MV-4-11 (cell line): Measurements from ENCODE around the gene EHD4.

Experiments used
- DNase-seq: peaks from one replicate; lab custom pipeline; 2025; lab: John Stamatoyannopoulos, UW

EHD4 gene

GRCh38 chr15:41994772-41995475, 22.6 kb upstream of the EHD4 start:
- DNase-seq, result no peak

- no peak for DNase-seq
Measured at GRCh38 chr15:41994171-41994650, 21.9 kb upstream of the EHD4 start.

- no peak for DNase-seq
Measured at GRCh38 chr15:41993472-41994170, 21.3 kb upstream of the EHD4 start.

GRCh38 chr15:41992803-41993190, 20.4 kb upstream of the EHD4 start:
- DNase-seq, result no peak

- no peak for DNase-seq
Measured at GRCh38 chr15:41992151-41992802, 19.9 kb upstream of the EHD4 start.

- DNase-seq, result no peak
Measured at GRCh38 chr15:41990691-41991090, 18.3 kb upstream of the EHD4 start.

GRCh38 chr15:41990243-41990605, 17.9 kb upstream of the EHD4 start:
- DNase-seq, result no peak

GRCh38 chr15:41989573-41990242, 17.4 kb upstream of the EHD4 start:
- DNase-seq, result peak; percentile 58

GRCh38 chr15:41988896-41989572, 16.7 kb upstream of the EHD4 start:
- no peak for DNase-seq

- no peak for DNase-seq
Measured at GRCh38 chr15:41987925-41988275, 15.5 kb upstream of the EHD4 start.

- DNase-seq, result no peak
Measured at GRCh38 chr15:41987246-41987924, 15.0 kb upstream of the EHD4 start.

- no peak for DNase-seq
Measured at GRCh38 chr15:41985236-41986160, 13.1 kb upstream of the EHD4 start.

- DNase-seq, result no peak
Measured at GRCh38 chr15:41984622-41985021, 12.3 kb upstream of the EHD4 start.

GRCh38 chr15:41983621-41984571, 11.5 kb upstream of the EHD4 start:
- no peak for DNase-seq

- DNase-seq, result no peak
Measured at GRCh38 chr15:41983221-41983620, 10.9 kb upstream of the EHD4 start.

GRCh38 chr15:41982133-41982930, 10.0 kb upstream of the EHD4 start:
- no peak for DNase-seq

- DNase-seq, result no peak
Measured at GRCh38 chr15:41981371-41982132, 9.2 kb upstream of the EHD4 start.
